Activated B cell treated with CpG ODN at 0.5 μM for 24 hours (primary cell): ENCODE results near the gene MYLK4. TPM values are rescaled to one million over a fixed set of nuclear protein-coding genes. Genes with fewer than 3 reads are reported as not detected.

Experiments used
- ATAC-seq: fragments of 200-7000 bp; cut with Tn5 transposase; one replicate; pipeline ENCODE4 v1.10.0; 2021; ENCODE audit warnings: low read depth, mild to moderate bottlenecking, moderate library complexity
- CTCF ChIA-PET: fragments of 350-600 bp; sonication (Branson Sonifier 250); formaldehyde crosslinking; loops from one replicate; lab custom pipeline; 2021; ENCODE audit warnings: antibody characterized with exemption; lab: Charles Lee
- POLR2A ChIA-PET: fragments of 350-600 bp; sonication (Branson Sonifier 250); formaldehyde crosslinking; loops from one replicate; lab custom pipeline; 2021; ENCODE audit warnings: antibody characterized with exemption; lab: Charles Lee
- DNase-seq: peaks from one replicate; pipeline ENCODE4 v3.0.0; 2022
- H3K27ac Mint-ChIP-seq: one replicate; pipeline ENCODE4 v1.8.0; 2020; ENCODE audit warnings: mixed read lengths
- H3K27me3 Mint-ChIP-seq: one replicate; pipeline ENCODE4 v1.8.0; 2021; ENCODE audit warnings: mixed read lengths
- H3K36me3 Mint-ChIP-seq: one replicate; pipeline ENCODE4 v1.8.0; 2021; ENCODE audit warnings: low read depth, mixed read lengths
- H3K4me1 Mint-ChIP-seq: one replicate; pipeline ENCODE4 v1.8.0; 2021; ENCODE audit warnings: mixed read lengths
- H3K4me3 Mint-ChIP-seq: one replicate; pipeline ENCODE4 v1.8.0; 2020; ENCODE audit warnings: mild to moderate bottlenecking, mixed read lengths
- H3K9me3 Mint-ChIP-seq: one replicate; pipeline ENCODE4 v1.8.0; 2020; ENCODE audit warnings: mixed read lengths
- CTCF ChIP-seq: fragments of 200-600 bp; IDR thresholded peaks from one replicate; pipeline ENCODE4 v1.8.0; 2022; ENCODE audit warnings: antibody characterized with exemption, mild to moderate bottlenecking
- intact Hi-C: fragments of 100-400 bp; cut with micrococcal nuclease; formaldehyde crosslinking; loops from one replicate; pipeline ENCODE4 v1.15.1; 2024
- total RNA-seq: library from RNA; stranded (reverse); gene quantifications from 2 replicates; pipeline ENCODE4 v1.2.3, GENCODE V29; 2022

Gene MYLK4
- total RNA-seq, 1 donor from 2014 or later: 0.58 TPM

GRCh38 chr6:2617729-2618128 lies 133.0 kb downstream of the MYLK4 start:
- H3K27ac Mint-ChIP-seq: no peak overlapping the region
- intact Hi-C loops: no loop called here
- H3K9me3 Mint-ChIP-seq: no peaks in the 10 kb centered on the region
- ChIA-PET CTCF (no interaction called here), POLR2A (no interaction called here)
- peaks cover 31% of the 10 kb centered on the region for H3K27me3 Mint-ChIP-seq
- TF ChIP-seq CTCF: no peak
- no peak for DNase-seq
- no peaks in the 10 kb centered on the region for H3K36me3 Mint-ChIP-seq
- ATAC-seq: no peak
- no peaks in the 10 kb centered on the region for H3K4me1 Mint-ChIP-seq
- H3K4me3 Mint-ChIP-seq: no peak overlapping the region

DNA sequence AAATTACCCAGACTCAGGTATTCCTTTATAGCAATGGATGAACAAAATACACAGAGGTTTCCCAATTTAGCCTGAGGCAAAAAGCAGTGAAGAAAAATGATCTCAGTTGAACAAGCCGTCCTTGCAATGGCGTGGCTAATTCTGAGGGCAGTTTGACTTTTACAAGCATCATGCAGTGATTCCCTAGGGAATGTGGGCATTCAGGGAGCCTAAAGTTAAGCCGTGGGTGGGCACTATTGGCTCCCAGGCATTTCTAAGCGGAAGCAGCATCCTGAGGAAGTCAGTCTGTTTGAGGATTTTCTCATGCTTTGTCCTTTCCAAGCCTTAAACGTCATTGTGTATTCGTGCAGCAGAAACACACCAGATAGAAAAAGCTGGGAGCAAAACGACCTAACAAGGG lies 133.9 kb downstream of the MYLK4 start:
- CTCF ChIA-PET: no interaction called here

GRCh38 chr6:2615251-2615650 lies 135.5 kb downstream of the MYLK4 start:
- TF ChIP-seq CTCF: no peak
- Mint-ChIP-seq H3K36me3 (no peaks in the 10 kb centered on the region), H3K27me3 (peaks cover 31% of the 10 kb centered on the region), H3K9me3 (no peaks in the 10 kb centered on the region), H3K4me3 (no peak overlapping the region), H3K27ac (no peak overlapping the region), H3K4me1 (no peaks in the 10 kb centered on the region)
- ATAC-seq: no peak
- ChIA-PET POLR2A (no interaction called here), CTCF (no interaction called here)
- no peak for DNase-seq
- intact Hi-C loops: no loop called here

More for the DNA sequence above, 133.9 kb downstream of the MYLK4 start:
- Mint-ChIP-seq H3K4me1 (no peaks in the 10 kb centered on the region), H3K9me3 (no peaks in the 10 kb centered on the region), H3K4me3 (no peak overlapping the region), H3K27me3 (peaks cover 31% of the 10 kb centered on the region), H3K36me3 (no peaks in the 10 kb centered on the region), H3K27ac (no peak overlapping the region)
- POLR2A ChIA-PET: no interaction called here
- DNase-seq: no peak
- intact Hi-C loops: no loop called here
- TF ChIP-seq CTCF: no peak
- ATAC-seq: no peak

DNA sequence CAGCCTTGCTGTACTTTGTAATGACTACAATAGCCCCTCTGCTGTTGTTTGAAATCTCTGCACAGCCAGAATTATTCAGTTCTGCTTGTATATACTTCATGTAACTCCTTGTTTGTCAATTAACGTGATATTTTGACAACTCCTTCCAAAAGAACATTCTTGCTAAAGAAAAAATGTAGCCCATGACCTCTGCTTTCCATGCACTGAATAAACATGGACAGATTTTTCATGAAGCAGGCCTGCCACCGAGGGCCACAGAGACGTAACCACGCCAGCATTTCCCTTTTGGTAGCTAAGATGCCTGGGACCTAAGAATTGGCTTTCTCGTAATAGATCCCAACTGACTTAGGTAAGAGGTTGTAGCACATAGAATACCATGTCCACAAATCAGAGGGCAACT lies 135.9 kb downstream of the MYLK4 start:
- DNase-seq: no peak
- no peak for TF ChIP-seq CTCF
- Mint-ChIP-seq H3K4me3 (no peak overlapping the region), H3K27ac (no peak overlapping the region), H3K36me3 (no peaks in the 10 kb centered on the region), H3K9me3 (no peaks in the 10 kb centered on the region), H3K27me3 (peaks cover 32% of the 10 kb centered on the region), H3K4me1 (no peaks in the 10 kb centered on the region)
- intact Hi-C loops: no loop called here
- POLR2A ChIA-PET: no interaction called here
- CTCF ChIA-PET: no interaction called here
- ATAC-seq: no peak

- Mint-ChIP-seq H3K27me3 (peaks cover 26% of the 10 kb centered on the region), H3K27ac (no peak overlapping the region), H3K4me1 (no peaks in the 10 kb centered on the region), H3K4me3 (no peak overlapping the region), H3K36me3 (no peaks in the 10 kb centered on the region), H3K9me3 (no peaks in the 10 kb centered on the region)
- intact Hi-C loops: no loop called here
- POLR2A ChIA-PET: no interaction called here
- no peak for TF ChIP-seq CTCF
- DNase-seq (no peak), ATAC-seq (no peak)
- CTCF ChIA-PET: no interaction called here
Measured at GRCh38 chr6:2614155-2614554, 136.6 kb downstream of the MYLK4 start.

Other genes starting within 250 kb of the MYLK4 start
- 31.6 and 31.9 TPM in 2 replicates for gene WRNIP1, start 14.5 kb upstream of the MYLK4 start, total RNA-seq
- 59.9 and 60.5 TPM in 2 replicates for gene SERPINB1, start 90.9 kb upstream of the MYLK4 start, total RNA-seq
- gene SERPINB9, start 152.4 kb upstream of the MYLK4 start, total RNA-seq: 142 and 149 TPM in 2 replicates
- gene SERPINB6, start 220.6 kb upstream of the MYLK4 start, total RNA-seq: 51.7 and 56.1 TPM in 2 replicates
- gene NQO2, start 249.0 kb upstream of the MYLK4 start, total RNA-seq: 11.9 and 12.3 TPM in 2 replicates